GM12865 (cell line): Measurements from ENCODE around the gene PRKRA.

Experiments used
- DNase-seq: peaks from one replicate; pipeline ENCODE4 v3.0.0; 2010; ENCODE audit warnings: low read depth
- H3K4me3 ChIP-seq: 2 replicates; pipeline ENCODE4 v1.5.1; 2011; ENCODE audit warnings: mild to moderate bottlenecking, low read depth, low read length, control low read depth
- CTCF ChIP-seq: IDR thresholded peaks from 2 replicates; pipeline ENCODE4 v1.5.1; 2011; ENCODE audit warnings: low read length, control low read depth, low read depth, inconsistent platforms; ENCODE audit not compliant: insufficient read depth; ENCODE audit errors: missing control alignments

PRKRA gene

GRCh38 chr2:178450774-178451525 is at the start of gene PRKRA, which contains the start of gene PJVK:
TSS of gene PRKRA (minus strand) at chr2:178451175. CDS start at chr2:178451030, 145 bp downstream.
TSS of gene PJVK (plus strand) at chr2:178451378. CDS start at chr2:178453410, 2,032 bp downstream.
- H3K4me3 ChIP-seq, result peak within 1 kb of the TSS; percentile 93
- DNase-seq, result peak; percentile 98
- TF ChIP-seq CTCF, result no peak

GRCh38 chr2:178499640-178500039 is 48.7 kb upstream of the PRKRA start:
- DNase-seq, result no peak
- no peak overlapping the region for H3K4me3 ChIP-seq
- TF ChIP-seq CTCF, result no peak

- DNase-seq, result no peak
- no peak for TF ChIP-seq CTCF
- no peak overlapping the region for H3K4me3 ChIP-seq
Measured at GRCh38 chr2:178498137-178498536, 47.2 kb upstream of the PRKRA start.

GRCh38 chr2:178496049-178496448 is 45.1 kb upstream of the PRKRA start:
- DNase-seq, result no peak
- TF ChIP-seq CTCF, result no peak
- H3K4me3 ChIP-seq, result no peak overlapping the region

GRCh38 chr2:178491612-178492011 is 40.6 kb upstream of the PRKRA start:
- no peak for DNase-seq
- TF ChIP-seq CTCF, result no peak

GRCh38 chr2:178485356-178485755 is 34.4 kb upstream of the PRKRA start:
- no peak for DNase-seq
- no peak for TF ChIP-seq CTCF
- no peak overlapping the region for H3K4me3 ChIP-seq

More at GRCh38 chr2:178491612-178492011, 40.6 kb upstream of the PRKRA start:
- no peak overlapping the region for H3K4me3 ChIP-seq
